ENCODE measurements around the gene FIGNL2.

DNA sequence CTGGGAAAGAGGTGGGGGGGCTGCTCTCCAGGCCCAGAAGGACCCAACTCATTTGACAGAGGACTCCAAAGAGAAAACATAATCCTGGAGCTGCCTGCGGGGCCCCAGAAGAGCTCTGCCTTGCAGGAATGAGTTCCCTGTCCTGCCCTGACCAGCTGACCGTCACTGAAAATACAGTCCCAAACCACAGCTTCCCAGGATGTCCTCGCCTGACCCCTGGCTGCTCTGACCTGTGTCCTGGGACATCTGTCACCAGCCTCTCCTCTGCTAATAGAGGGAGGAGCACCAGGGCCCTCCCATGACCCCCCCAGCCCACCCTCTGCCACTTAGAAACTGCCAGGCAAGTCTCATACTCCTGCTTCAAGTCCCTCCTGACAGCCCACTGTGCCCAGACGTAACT is 9.8 kb downstream of the FIGNL2 start:
- TF ChIP-seq, protein P1, sequence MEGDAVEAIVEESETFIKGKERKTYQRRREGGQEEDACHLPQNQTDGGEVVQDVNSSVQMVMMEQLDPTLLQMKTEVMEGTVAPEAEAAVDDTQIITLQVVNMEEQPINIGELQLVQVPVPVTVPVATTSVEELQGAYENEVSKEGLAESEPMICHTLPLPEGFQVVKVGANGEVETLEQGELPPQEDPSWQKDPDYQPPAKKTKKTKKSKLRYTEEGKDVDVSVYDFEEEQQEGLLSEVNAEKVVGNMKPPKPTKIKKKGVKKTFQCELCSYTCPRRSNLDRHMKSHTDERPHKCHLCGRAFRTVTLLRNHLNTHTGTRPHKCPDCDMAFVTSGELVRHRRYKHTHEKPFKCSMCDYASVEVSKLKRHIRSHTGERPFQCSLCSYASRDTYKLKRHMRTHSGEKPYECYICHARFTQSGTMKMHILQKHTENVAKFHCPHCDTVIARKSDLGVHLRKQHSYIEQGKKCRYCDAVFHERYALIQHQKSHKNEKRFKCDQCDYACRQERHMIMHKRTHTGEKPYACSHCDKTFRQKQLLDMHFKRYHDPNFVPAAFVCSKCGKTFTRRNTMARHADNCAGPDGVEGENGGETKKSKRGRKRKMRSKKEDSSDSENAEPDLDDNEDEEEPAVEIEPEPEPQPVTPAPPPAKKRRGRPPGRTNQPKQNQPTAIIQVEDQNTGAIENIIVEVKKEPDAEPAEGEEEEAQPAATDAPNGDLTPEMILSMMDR (IDR thresholded peaks at IDR 0.05), result no peak
- no peak for TF ChIP-seq POLR2AphosphoS5 (IDR thresholded peaks at IDR 0.05; ENCODE audit: insufficient read depth in 1 of 2, low read depth in 1 of 2)

Measured in vagina (tissue), 2 donors.